BE2C (cell line): ENCODE data around the gene KDM5B.

Experiments
- DNase-seq: peaks from one replicate; pipeline ENCODE4 v3.0.0-alpha.2; 2020
- H3K27me3 ChIP-seq: fragments of 250-450 bp; sonication (Bioruptor Pico); 2 replicates; pipeline ENCODE4 v1.5.1; 2020; ENCODE audit warnings: mild to moderate bottlenecking
- H3K36me3 ChIP-seq: fragments of 250-450 bp; sonication (Bioruptor Pico); 2 replicates; pipeline ENCODE4 v1.5.1; 2020; ENCODE audit warnings: mild to moderate bottlenecking
- H3K4me1 ChIP-seq: fragments of 250-450 bp; sonication (Bioruptor Pico); 2 replicates; pipeline ENCODE4 v1.5.1; 2020
- H3K4me3 ChIP-seq: 2 replicates; pipeline ENCODE4 v1.5.1; 2011; ENCODE audit warnings: low read depth, low read length
- H3K9me3 ChIP-seq: fragments of 250-450 bp; sonication (Bioruptor Pico); 2 replicates; pipeline ENCODE4 v1.5.1; 2020
- TF ChIP-seq, protein P1 (sequence below): IDR thresholded peaks from 2 replicates; pipeline ENCODE4 v1.5.1; 2012; ENCODE audit warnings: mild to moderate bottlenecking, low read depth, low read length

The KDM5B gene

DNA sequence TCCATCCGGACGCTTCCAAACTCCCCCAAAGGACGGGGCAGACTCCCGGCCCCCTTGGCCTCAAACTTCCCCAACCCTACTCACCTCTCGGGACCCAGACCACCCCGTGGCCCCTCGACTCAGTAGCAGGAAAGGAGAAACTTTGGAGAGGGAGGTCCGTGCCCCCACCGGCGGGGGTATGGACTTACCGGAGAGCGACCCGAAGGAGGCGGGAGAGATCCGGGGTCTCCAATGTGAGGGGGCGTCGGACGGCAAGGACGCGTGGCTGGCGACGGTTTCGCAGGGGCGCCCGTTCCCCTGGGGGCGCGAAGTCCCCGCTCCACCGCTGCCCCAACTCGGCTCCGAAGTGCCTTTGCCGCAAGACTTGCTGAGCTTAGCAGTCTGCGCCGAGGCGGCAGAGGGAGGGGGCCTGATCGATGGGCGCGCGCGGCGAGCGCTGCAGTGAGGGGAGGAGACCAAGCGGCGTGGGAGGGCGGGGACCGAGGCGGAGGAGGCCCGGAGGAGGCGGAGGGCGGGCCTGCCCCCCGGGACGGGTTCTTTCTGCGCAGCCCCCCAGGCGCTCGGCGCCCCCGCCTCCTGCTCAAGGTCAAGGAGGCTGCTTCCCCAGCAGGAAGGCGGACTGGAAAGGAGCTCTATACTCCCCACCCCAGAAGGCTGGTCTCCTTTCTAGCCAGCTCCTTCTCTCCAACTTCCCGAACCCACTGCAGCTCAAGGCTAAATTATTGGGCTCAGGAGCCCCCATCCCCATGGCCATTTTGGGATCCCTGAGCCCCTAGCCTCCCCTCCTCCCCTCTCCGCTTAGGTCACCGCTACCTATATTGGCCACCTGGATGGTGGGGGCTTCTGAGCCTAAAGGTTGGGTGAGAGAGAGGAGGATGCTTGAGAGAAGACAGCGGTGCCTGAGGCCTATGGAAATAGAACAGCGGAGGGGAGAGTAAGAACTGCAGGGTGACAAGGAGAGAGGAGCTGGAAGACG, 97.9 kb downstream of the KDM5B start, which contains the start of gene SYT2:
Gene SYT2, minus strand, starts transcription at position 385 of the 976 bp plus-strand sequence. CDS start 104,682 bp downstream, outside the sequence.
- no peaks in the 10 kb centered on the region for H3K9me3 ChIP-seq
- TF ChIP-seq, protein P1, sequence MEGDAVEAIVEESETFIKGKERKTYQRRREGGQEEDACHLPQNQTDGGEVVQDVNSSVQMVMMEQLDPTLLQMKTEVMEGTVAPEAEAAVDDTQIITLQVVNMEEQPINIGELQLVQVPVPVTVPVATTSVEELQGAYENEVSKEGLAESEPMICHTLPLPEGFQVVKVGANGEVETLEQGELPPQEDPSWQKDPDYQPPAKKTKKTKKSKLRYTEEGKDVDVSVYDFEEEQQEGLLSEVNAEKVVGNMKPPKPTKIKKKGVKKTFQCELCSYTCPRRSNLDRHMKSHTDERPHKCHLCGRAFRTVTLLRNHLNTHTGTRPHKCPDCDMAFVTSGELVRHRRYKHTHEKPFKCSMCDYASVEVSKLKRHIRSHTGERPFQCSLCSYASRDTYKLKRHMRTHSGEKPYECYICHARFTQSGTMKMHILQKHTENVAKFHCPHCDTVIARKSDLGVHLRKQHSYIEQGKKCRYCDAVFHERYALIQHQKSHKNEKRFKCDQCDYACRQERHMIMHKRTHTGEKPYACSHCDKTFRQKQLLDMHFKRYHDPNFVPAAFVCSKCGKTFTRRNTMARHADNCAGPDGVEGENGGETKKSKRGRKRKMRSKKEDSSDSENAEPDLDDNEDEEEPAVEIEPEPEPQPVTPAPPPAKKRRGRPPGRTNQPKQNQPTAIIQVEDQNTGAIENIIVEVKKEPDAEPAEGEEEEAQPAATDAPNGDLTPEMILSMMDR, result no peak
- H3K27me3 ChIP-seq, result peaks cover 21% of the 10 kb centered on the region
- no peaks in the 10 kb centered on the region for H3K36me3 ChIP-seq
- H3K4me1 ChIP-seq, result no peaks in the 10 kb centered on the region; the same call in 1 of the 2 replicates
- H3K4me3 ChIP-seq, result peak within 1 kb of the TSS; percentile 51
- DNase-seq, result peak; percentile 74

DNA sequence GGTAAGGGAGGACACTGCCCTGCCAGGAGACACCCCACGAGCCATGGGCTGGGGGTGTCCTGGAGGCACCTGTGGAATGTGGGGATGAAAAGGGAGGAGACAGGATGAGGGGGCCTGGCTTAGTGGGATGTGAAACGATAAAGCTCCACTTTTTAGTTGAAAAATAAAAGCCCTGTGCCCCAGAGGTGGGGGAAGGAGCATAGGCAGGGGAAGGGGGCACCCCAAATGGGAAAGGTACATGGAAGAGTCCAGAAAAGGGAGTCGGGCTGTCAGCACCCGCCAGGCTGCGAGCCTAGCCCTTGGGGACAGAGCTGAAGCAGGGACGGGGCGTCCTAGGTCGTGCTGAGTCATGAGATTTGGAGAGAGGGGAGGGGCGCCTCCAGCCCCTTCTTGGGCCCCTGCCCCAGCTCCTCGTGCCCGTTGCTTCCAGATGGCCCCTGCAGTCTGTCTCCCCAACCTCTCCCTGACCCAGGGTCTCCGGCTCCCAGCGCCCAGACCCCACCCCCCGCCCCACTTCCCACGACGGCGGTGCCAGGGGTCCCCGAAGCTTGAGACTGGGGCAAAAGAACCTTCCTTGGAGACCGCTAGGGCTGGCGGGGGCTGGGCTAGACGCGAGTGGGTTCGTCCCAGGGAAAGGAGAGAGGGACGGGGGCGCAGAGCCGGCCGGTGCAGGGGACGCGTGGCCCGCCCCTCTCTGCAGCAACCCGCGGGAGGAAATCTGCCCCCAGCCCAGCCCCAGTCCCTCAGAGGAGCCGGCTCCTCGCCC, 98.8 kb downstream of the KDM5B start:
- Histone ChIP-seq H3K4me3 (peak overlapping the region; percentile 51), H3K27me3 (peaks cover 21% of the 10 kb centered on the region), H3K9me3 (no peaks in the 10 kb centered on the region), H3K4me1 (no peaks in the 10 kb centered on the region; the same call in 1 of the 2 replicates), H3K36me3 (no peaks in the 10 kb centered on the region)
- TF ChIP-seq, protein P1, result no peak
- DNase-seq, result peak; percentile 29

GRCh38 chr1:202708456-202709275, 99.6 kb downstream of the KDM5B start:
- H3K4me1 ChIP-seq, result no peaks in the 10 kb centered on the region; the same call in 1 of the 2 replicates
- peaks cover 21% of the 10 kb centered on the region for H3K27me3 ChIP-seq
- no peaks in the 10 kb centered on the region for H3K9me3 ChIP-seq
- no peak overlapping the region for H3K4me3 ChIP-seq
- no peaks in the 10 kb centered on the region for H3K36me3 ChIP-seq
- no peak for DNase-seq
- TF ChIP-seq, protein P1, result no peak

DNA sequence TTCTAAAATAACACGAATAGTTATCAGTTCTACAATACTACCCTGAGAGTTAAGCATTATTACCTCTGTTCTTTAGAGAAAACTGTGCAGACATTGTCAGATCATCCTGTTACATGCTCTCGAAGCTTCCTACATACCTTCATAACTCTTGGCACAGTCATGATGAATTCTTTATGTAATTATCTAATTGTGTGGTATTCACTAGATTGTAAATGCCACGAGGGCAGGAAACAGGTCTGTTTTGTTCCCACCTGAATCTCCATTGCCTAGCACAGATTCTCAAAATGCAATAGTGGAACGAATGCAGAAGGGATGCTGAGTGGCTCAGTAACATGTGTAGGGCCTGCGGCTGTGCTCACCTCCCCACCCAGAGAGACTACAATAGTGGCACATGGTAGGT, 101.4 kb downstream of the KDM5B start:
- no peaks in the 10 kb centered on the region for H3K9me3 ChIP-seq
- H3K4me1 ChIP-seq, result no peaks in the 10 kb centered on the region
- H3K36me3 ChIP-seq, result no peaks in the 10 kb centered on the region
- H3K27me3 ChIP-seq, result peaks cover 21% of the 10 kb centered on the region
- H3K4me3 ChIP-seq, result no peak overlapping the region
- no peak for DNase-seq
- TF ChIP-seq, protein P1, result no peak

DNA sequence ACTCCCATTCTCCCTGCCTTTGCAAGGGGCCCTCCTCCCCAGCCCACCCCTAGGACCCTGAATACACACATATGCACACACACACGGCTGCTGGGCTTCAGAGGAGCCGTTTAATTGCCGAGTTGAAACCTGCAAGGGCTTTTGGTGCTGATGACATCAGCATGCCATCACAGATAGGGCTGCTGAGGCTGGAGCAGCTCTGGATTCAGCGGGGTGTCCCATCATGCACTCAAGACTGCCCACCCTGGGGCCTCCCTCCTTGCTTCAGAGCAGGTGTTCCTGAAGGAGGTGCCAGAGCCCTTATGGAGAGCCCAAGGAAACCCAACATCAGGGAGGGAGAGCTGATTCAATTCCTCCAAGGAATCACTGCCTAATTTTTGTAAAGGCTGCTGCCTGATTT, 103.6 kb downstream of the KDM5B start:
- H3K4me3 ChIP-seq, result no peak overlapping the region
- H3K36me3 ChIP-seq, result no peaks in the 10 kb centered on the region
- H3K4me1 ChIP-seq, result no peaks in the 10 kb centered on the region
- TF ChIP-seq, protein P1, result no peak
- H3K27me3 ChIP-seq, result peaks cover 10% of the 10 kb centered on the region
- no peaks in the 10 kb centered on the region for H3K9me3 ChIP-seq
- no peak for DNase-seq
